ENCODE data around the gene RDH13.
"Not testable (repeated sequence)": the region's sequence is repeated elsewhere in the genome, so short reads cannot be mapped to it uniquely, and the experiment has no call there.

RDH13 gene

GRCh38 chr19:55062735-55063491 is at the start of gene RDH13:
Gene RDH13 (minus strand): TSS chr19:55063148. CDS start chr19:55063032, 116 bp downstream.
- no peaks in the 10 kb centered on the region for H3K9me3 ChIP-seq (ENCODE audit: control insufficient read depth, insufficient read depth, low read depth, low read length)
- H3K36me3 ChIP-seq (ENCODE audit: control insufficient read depth, insufficient read depth, low read length), result peaks cover 8% of the 10 kb centered on the region
- peak within 1 kb of the TSS; percentile 69; the same call in 1 of the 2 replicates for H3K27ac ChIP-seq (ENCODE audit: low read depth, low read length)
- H3K4me1 ChIP-seq (ENCODE audit: control insufficient read depth, insufficient read depth, low read length), result no peaks in the 10 kb centered on the region
- peaks cover 43% of the 10 kb centered on the region for H3K27me3 ChIP-seq (ENCODE audit: control insufficient read depth, insufficient read depth, low read length)
- peak within 1 kb of the TSS; percentile 83 for H3K4me3 ChIP-seq (ENCODE audit: low read depth, low read length)
- H3K9ac ChIP-seq (ENCODE audit: low read length), result peak within 1 kb of the TSS; percentile 69

- H3K9me3 ChIP-seq (ENCODE audit: control insufficient read depth, insufficient read depth, low read depth, low read length), result no peaks in the 10 kb centered on the region
- H3K27me3 ChIP-seq (ENCODE audit: control insufficient read depth, insufficient read depth, low read length), result no peaks in the 10 kb centered on the region
- H3K4me3 ChIP-seq (ENCODE audit: low read depth, low read length), result no peak overlapping the region
- H3K36me3 ChIP-seq (ENCODE audit: control insufficient read depth, insufficient read depth, low read length), result peaks cover 19% of the 10 kb centered on the region
- H3K4me1 ChIP-seq (ENCODE audit: control insufficient read depth, insufficient read depth, low read length), result peaks cover 24% of the 10 kb centered on the region
- no peak overlapping the region for H3K9ac ChIP-seq (ENCODE audit: low read length)
- no peak overlapping the region for H3K27ac ChIP-seq (ENCODE audit: low read depth, low read length)
Measured at GRCh38 chr19:55112246-55112776, 49.4 kb upstream of the RDH13 start.

GRCh38 chr19:55111238-55111831 is 48.4 kb upstream of the RDH13 start:
- no peak overlapping the region for H3K27ac ChIP-seq (ENCODE audit: low read depth, low read length)
- H3K9me3 ChIP-seq (ENCODE audit: control insufficient read depth, insufficient read depth, low read depth, low read length), result no peaks in the 10 kb centered on the region
- H3K4me3 ChIP-seq (ENCODE audit: low read depth, low read length), result no peak overlapping the region
- H3K4me1 ChIP-seq (ENCODE audit: control insufficient read depth, insufficient read depth, low read length), result peaks cover 21% of the 10 kb centered on the region
- no peaks in the 10 kb centered on the region for H3K27me3 ChIP-seq (ENCODE audit: control insufficient read depth, insufficient read depth, low read length)
- no peak overlapping the region for H3K9ac ChIP-seq (ENCODE audit: low read length)
- peaks cover 19% of the 10 kb centered on the region for H3K36me3 ChIP-seq (ENCODE audit: control insufficient read depth, insufficient read depth, low read length)

GRCh38 chr19:55109527-55110291 is 46.8 kb upstream of the RDH13 start:
- no peak overlapping the region for H3K4me3 ChIP-seq (ENCODE audit: low read depth, low read length)
- H3K9ac ChIP-seq (ENCODE audit: low read length), result no peak overlapping the region
- H3K9me3 ChIP-seq (ENCODE audit: control insufficient read depth, insufficient read depth, low read depth, low read length), result no peaks in the 10 kb centered on the region
- H3K27ac ChIP-seq (ENCODE audit: low read depth, low read length), result no peak overlapping the region
- H3K4me1 ChIP-seq (ENCODE audit: control insufficient read depth, insufficient read depth, low read length), result peaks cover 12% of the 10 kb centered on the region
- peaks cover 20% of the 10 kb centered on the region for H3K36me3 ChIP-seq (ENCODE audit: control insufficient read depth, insufficient read depth, low read length)
- no peaks in the 10 kb centered on the region for H3K27me3 ChIP-seq (ENCODE audit: control insufficient read depth, insufficient read depth, low read length)

GRCh38 chr19:55107252-55107651 is 44.3 kb upstream of the RDH13 start:
- not testable (repeated sequence) for H3K9me3 ChIP-seq (ENCODE audit: control insufficient read depth, insufficient read depth, low read depth, low read length); H3K9ac ChIP-seq (ENCODE audit: low read length); H3K4me3 ChIP-seq (ENCODE audit: low read depth, low read length); H3K27me3 ChIP-seq (ENCODE audit: control insufficient read depth, insufficient read depth, low read length); H3K27ac ChIP-seq (ENCODE audit: low read depth, low read length); H3K4me1 ChIP-seq (ENCODE audit: control insufficient read depth, insufficient read depth, low read length)
- peaks cover 27% of the 10 kb centered on the region for H3K36me3 ChIP-seq (ENCODE audit: control insufficient read depth, insufficient read depth, low read length)

GRCh38 chr19:55106591-55106990 is 43.6 kb upstream of the RDH13 start:
- Histone ChIP-seq H3K4me3 (ENCODE audit: low read depth, low read length) (no peak overlapping the region), H3K9me3 (ENCODE audit: control insufficient read depth, insufficient read depth, low read depth, low read length) (0 out of 2 replicates have a peak, but pooled peaks cover 3% of the 10 kb centered on the region), H3K27me3 (ENCODE audit: control insufficient read depth, insufficient read depth, low read length) (no peaks in the 10 kb centered on the region), H3K27ac (ENCODE audit: low read depth, low read length) (no peak overlapping the region), H3K36me3 (ENCODE audit: control insufficient read depth, insufficient read depth, low read length) (peaks cover 32% of the 10 kb centered on the region), H3K9ac (ENCODE audit: low read length) (no peak overlapping the region), H3K4me1 (ENCODE audit: control insufficient read depth, insufficient read depth, low read length) (no peaks in the 10 kb centered on the region)

GRCh38 chr19:55105237-55105636 is 42.3 kb upstream of the RDH13 start:
- H3K27me3 ChIP-seq (ENCODE audit: control insufficient read depth, insufficient read depth, low read length), result no peaks in the 10 kb centered on the region
- 0 out of 2 replicates have a peak, but pooled peaks cover 3% of the 10 kb centered on the region for H3K9me3 ChIP-seq (ENCODE audit: control insufficient read depth, insufficient read depth, low read depth, low read length)
- peaks cover 34% of the 10 kb centered on the region for H3K36me3 ChIP-seq (ENCODE audit: control insufficient read depth, insufficient read depth, low read length)
- no peak overlapping the region for H3K4me3 ChIP-seq (ENCODE audit: low read depth, low read length)
- H3K9ac ChIP-seq (ENCODE audit: low read length), result no peak overlapping the region
- H3K27ac ChIP-seq (ENCODE audit: low read depth, low read length), result no peak overlapping the region
- no peaks in the 10 kb centered on the region for H3K4me1 ChIP-seq (ENCODE audit: control insufficient read depth, insufficient read depth, low read length)

GRCh38 chr19:55103190-55103589 is 40.2 kb upstream of the RDH13 start:
- Histone ChIP-seq H3K4me1 (ENCODE audit: control insufficient read depth, insufficient read depth, low read length) (no peaks in the 10 kb centered on the region), H3K36me3 (ENCODE audit: control insufficient read depth, insufficient read depth, low read length) (peaks cover 21% of the 10 kb centered on the region), H3K4me3 (ENCODE audit: low read depth, low read length) (no peak overlapping the region), H3K27ac (ENCODE audit: low read depth, low read length) (no peak overlapping the region), H3K9me3 (ENCODE audit: control insufficient read depth, insufficient read depth, low read depth, low read length) (0 out of 2 replicates have a peak, but pooled peaks cover 3% of the 10 kb centered on the region), H3K9ac (ENCODE audit: low read length) (no peak overlapping the region), H3K27me3 (ENCODE audit: control insufficient read depth, insufficient read depth, low read length) (no peaks in the 10 kb centered on the region)

GRCh38 chr19:55101261-55101660 is 38.3 kb upstream of the RDH13 start:
- H3K4me3 ChIP-seq (ENCODE audit: low read depth, low read length), result no peak overlapping the region
- H3K9me3 ChIP-seq (ENCODE audit: control insufficient read depth, insufficient read depth, low read depth, low read length), result 0 out of 2 replicates have a peak, but pooled peaks cover 3% of the 10 kb centered on the region
- H3K36me3 ChIP-seq (ENCODE audit: control insufficient read depth, insufficient read depth, low read length), result peaks cover 21% of the 10 kb centered on the region
- no peak overlapping the region for H3K9ac ChIP-seq (ENCODE audit: low read length)
- H3K27ac ChIP-seq (ENCODE audit: low read depth, low read length), result no peak overlapping the region
- no peaks in the 10 kb centered on the region for H3K27me3 ChIP-seq (ENCODE audit: control insufficient read depth, insufficient read depth, low read length)
- peaks cover 2% of the 10 kb centered on the region; the same call in 1 of the 2 replicates for H3K4me1 ChIP-seq (ENCODE audit: control insufficient read depth, insufficient read depth, low read length)

- Histone ChIP-seq H3K4me3 (ENCODE audit: low read depth, low read length) (no peak overlapping the region), H3K27me3 (ENCODE audit: control insufficient read depth, insufficient read depth, low read length) (no peaks in the 10 kb centered on the region), H3K9ac (ENCODE audit: low read length) (no peak overlapping the region), H3K27ac (ENCODE audit: low read depth, low read length) (no peak overlapping the region), H3K36me3 (ENCODE audit: control insufficient read depth, insufficient read depth, low read length) (peaks cover 19% of the 10 kb centered on the region), H3K9me3 (ENCODE audit: control insufficient read depth, insufficient read depth, low read depth, low read length) (0 out of 2 replicates have a peak, but pooled peaks cover 3% of the 10 kb centered on the region), H3K4me1 (ENCODE audit: control insufficient read depth, insufficient read depth, low read length) (peaks cover 14% of the 10 kb centered on the region)
Measured at GRCh38 chr19:55099557-55100506, 36.9 kb upstream of the RDH13 start.

Measured in HUES6 (cell line).